ENCODE measurements around the gene LRRC4B.
"Not testable (repeated sequence)": the region's sequence is repeated elsewhere in the genome, so short reads cannot be mapped to it uniquely, and the experiment has no call there.

Gene LRRC4B

DNA sequence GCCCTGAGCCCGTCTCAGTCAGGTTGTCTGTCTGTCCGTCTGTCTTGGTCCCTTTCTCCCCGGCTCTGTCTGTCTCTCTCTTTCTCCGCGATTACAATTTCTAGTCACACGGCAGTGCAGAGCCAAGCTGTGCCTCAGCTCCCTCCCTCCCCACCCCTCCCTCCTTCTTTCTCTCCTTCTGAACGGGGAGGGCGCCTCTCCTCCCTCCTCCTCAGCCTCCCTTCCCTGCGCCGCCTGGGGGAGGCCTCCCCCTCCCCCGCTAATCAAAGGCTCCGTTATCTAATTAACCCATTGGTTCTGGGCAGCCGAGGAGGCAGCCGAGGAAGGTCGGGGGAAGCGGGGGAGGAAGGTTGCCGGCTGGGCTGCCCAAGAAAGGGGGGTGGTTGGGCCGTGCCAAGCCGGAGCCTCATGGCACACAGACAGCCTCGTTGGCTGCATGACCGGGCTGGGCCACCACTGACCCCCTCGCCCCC lies 16.5 kb downstream of the LRRC4B start:
- no peak for DNase-seq

DNA sequence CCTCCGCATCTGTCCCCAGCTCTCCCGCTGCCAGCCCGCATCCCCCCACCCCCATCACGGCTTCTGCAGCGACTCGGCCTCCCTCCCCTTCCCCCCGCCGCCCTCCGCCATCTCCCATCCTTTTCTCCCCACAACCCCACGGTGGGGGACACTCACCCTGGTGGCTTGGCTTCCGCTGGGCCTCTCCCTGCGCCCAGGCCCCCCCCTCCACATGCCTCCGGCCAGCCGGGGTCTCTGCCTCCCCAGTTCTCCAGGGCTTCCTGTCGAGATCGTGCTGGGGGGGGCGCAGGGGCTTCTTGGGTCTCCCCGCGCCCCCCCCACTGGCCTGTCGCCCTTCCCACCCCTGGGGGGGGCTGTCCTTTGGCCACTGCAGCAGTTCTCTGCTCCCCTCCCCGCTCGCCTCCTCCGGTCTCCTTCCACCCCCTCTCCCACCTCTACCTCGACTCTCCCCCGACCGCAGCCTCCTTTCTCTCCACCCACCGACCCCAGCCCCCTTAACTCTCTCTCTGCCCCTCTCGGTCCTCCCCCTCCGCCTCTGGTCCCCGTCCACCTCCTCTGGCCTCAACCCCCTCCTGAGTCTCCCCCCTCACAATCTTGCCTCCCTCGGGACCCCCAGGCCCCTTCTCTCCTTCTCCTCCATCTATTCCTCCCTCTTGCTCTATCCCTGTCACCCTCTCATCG lies 17.1 kb downstream of the LRRC4B start:
- no peak for DNase-seq

DNA sequence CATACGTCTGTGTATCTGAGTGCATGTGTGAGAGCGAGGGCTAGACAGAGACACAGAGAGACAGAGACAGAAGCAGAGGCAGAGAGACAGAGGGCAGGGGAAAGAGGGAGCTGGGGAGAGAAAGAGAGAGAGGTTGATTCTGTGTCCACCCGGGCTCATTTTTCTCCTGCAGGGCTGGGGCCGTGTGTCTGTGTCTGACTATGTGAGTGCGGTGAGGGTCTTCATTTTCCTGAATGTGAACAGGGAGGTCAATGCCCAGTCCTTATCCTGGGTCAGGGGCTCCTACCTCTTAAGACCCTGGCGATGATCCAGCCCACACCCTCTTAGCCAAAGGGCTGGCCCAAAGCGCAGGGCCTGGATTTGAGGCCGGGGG lies 17.7 kb downstream of the LRRC4B start:
- DNase-seq: no peak

DNA sequence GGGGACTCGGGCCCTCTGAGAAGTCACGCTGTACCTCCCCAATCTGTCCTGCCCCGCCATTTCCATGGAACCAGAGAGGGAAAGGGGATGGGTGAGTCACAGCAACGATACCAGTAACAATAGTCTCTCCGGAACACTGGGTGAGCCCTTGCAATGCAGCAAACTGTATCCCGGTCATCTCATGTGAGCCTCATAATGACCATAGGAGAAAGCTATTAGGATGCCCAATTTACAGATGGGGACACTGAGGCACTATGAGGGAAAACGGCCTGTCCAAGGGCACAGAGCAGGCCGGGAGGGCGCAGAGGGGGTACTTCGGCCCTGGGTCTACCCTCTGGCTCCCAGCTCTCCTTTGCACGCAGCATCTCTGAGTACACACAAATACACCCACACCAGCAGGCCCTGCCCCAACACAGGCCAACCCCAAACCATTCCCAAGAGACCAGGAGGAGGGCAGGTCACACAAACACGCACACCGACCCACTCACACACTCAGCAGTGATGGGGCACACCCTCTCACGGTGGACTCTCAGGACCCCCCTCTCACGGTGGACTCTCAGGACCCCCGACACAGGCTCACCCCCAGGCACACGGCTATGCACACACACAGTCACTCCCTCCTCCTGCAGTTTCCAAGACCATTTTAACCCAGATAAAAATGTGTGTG lies 18.2 kb downstream of the LRRC4B start:
- DNase-seq: no peak

DNA sequence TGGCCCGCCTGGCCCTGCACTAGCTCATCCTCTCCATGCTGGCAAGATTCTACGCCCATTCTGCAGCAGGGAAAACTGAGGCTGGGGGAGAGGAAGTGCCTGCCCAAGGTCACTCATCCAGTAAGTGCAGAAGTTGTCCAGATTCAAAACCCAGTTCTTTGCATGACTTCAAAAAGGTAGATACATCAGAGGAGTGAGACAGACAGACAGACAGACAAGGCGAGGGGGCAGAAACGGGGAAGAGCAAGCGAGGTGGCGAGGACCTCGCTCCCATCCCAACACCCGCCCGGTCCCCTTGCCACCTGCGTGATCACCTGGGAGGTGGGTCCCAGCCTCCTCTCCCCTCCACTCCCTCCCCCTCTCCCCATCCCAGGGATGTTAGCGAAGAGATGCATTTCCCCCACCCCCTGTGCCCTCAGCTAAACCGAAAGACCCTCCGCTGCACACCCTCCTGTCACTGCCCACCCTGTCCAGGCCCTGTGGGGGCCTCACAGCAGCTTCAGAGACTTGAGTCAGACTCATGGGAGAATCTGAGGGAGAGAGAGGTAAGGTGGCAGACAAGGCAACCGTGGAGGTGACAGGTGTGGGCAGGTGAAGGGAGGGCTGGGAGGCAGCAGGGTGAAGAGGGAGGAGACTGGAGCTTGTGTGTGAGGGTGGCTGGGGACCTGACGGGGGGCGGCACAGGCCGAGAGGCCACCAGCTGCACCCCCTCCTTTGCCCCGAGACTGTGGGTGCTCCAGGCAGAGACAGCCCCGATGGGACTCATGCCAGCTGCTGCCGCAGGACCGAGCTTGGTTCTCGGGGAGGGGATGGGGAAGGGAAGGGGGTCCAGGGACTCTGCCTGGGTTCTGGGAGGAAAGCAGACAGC lies 18.9 kb downstream of the LRRC4B start:
- DNase-seq: no peak

DNA sequence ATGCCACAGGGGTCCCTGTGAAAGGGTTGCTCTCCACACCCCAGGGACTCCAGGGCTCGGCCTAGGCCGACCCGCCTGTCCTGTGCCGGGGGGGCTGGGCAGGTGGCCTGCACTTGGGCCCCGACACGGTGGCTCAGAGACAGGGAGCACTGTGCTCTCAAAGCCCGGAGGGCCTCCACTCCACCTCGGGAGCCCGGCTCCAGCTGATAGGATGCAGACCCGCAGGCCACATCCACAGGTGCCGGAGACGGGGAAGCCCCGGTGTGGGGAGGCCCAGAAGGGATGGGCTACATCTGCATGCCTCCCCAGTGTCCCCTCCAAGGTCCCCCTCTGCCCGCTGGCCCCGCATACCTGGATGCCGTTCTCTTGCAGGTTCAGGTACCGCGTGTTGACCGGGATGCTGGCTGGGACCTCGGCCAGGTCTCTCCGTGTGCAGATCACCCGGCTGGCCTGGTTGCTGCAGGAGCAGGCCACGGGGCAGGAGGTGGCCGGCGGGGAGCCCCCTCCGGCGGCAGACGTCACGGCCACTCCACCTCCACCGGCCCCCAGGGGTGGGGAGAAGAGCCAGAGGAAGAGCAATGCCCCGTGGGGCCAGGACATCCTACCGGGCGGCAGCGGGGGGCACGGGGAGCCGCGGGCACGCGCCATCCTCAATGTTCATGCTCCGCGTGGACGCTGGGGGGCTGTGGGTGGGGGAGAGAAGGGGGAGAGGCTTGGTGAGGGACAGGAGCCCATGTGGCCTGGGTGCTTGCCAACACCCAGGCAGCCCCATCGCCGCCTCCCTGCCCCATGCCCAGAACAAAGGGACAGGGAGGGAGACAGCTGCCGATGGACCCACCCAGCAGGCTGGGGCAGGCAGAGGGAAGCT lies 19.8 kb downstream of the LRRC4B start:
- DNase-seq: no peak

DNA sequence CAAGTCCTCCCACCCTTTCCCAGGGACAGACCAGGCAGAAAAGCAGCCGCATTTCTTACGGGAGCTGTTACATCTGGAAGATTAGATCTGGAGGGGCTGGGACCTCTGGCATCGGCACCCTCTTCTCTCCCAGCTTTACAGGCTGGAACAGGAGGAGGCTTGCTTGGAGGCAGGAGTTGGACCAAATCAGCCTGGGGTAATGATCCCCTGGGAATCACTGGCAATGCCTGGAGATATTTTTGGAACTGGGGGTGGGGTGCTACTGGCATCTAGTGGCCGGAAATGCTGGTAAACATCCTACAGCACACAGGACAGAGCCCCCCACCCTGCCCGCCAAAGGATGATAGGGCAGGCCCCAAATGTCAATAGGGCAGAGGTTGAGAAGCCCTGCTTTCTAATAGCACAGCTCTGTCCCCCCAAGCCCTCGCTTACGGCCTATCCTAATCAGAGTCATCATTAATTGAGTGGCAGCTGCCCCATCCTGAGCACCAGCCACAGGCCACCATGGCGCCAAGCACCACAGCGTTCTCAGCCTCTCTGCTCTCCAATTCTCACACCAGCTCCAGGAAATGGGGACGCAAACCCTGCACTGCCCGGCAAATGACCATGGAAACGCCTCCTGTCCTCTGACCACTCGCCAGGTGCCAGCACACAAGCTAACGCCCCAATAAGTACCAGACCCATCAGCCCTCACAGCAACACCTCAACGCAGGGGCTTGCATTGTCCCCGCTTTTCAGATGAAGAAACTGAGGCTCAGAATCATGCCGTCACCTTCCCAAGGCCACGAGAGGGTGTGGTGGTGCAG lies 20.6 kb downstream of the LRRC4B start:
- DNase-seq: no peak

DNA sequence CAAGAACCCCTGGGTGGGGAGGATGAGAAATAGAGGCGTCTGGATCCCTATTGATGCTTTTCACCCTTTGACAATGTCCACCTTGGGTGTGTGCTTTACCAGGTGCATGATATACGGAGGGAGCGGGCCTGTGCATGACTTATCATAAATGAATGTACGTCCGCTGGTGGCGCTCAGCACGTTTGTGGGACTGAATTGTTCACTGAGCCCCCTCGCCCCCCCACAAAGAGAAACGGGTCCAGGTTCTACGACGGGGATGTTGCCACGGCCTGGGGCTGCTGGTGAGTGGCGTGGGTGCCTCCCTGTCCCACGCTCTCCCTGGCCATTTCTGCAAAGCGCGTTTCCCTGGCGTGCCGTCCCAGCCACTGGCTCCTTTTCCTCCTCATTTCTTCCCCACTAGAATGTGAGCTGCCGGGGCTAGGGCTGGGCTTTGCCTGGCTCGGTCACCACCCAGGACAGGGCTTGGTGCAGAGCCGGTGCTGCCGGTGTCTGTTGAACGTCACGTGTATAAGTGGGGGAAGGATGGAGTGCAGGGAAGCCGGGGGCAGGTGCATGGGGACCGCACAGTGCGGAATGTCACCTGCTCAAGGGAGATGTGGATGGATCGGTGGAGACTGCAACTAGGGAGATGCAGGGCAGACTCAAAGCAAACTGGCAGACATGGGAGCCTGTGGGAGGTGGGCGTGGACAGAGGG lies 21.6 kb downstream of the LRRC4B start:
- DNase-seq: no peak

DNA sequence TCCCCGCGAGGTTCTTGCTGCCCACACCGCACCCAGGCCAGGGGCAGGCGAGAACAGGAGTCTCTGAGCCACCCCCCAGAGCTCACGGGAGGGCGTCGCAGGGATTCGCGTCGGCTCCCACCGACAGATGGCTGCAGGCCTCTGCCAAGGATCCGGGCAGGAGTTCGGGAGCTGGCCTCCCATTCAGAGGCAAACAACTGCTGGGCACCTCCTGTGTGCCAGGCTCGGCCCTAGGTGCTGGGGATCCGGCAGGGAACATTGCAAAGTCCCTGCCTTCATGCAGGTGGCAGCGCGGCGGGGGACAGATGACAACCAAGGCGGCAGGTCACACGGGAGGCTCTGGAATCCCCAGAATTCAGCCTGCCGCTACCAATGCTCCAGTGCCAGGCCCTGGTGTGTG lies 25.3 kb downstream of the LRRC4B start:
- DNase-seq: no peak

DNA sequence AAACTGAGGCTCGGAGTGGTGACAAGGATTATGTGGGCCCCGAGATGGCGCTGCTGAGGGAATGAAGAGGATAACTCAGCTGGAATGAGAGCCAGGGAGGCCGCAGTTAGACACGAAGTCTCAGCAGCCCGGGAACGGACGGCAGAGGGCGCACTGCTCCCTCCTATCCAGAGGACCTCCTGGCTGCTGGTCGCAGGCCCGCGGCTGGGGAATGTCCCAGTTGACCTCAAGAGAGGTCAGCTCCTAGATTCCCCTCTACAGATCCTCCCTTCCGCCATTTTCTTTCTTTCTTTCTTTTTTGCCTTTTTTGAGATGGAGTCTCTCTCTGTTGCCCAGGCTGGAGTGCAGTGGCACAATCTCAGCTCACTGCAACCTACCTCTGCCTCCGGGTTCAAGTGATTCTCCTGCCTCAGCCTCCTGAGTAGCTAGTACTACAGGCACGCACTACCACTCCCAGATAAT lies 30.4 kb downstream of the LRRC4B start:
- DNase-seq: peak; percentile 69

DNA sequence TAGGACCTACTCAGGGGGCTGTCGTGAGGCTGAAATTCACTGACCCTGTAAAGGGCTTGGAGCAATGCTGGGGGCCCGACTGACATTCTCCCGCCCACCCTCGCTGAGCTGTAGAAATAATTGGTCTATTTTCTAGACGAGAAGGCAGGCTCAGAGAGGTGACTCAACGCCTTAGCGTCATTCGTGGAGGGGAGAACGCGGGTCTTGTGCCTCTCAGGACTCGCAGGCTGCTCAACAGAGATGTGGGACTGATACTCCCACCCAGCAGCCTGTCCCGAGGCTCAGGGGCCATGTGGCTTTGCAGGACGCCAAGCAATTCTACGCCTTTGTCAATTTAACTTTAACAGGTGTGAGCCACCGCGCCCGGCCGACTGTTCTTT lies 30.9 kb downstream of the LRRC4B start:
- no peak for DNase-seq

DNA sequence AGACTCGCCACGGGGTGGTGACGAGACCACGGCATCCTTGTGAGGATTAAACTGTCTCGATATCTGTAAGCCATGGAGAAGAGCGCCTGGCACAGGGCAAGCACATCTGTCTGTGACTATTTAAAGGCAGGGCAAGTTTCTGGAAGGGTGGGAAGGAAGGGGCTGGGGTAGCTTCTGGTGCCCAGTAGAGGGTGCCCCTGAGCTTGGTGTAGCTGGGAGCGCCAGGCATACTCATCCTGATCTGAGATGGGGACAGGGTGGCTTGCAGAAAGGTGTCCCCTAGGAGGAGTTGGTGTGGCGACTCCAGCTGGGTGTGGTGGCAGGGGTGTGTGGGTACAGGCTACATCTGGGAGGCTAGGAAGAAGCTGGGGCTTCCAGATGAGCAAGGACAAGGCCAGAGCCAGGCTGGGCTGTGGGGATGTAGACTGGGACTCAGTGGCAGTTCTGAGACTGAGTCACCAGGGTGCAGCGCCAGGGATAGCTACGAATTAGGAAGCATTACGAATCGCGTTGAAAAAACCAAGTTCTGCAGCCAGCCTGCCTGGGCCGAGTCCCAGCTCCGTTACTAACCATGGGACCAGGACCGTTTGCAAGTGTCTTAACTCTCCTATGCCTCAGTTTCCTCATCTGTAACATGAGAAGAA lies 31.5 kb downstream of the LRRC4B start:
- DNase-seq: no peak

DNA sequence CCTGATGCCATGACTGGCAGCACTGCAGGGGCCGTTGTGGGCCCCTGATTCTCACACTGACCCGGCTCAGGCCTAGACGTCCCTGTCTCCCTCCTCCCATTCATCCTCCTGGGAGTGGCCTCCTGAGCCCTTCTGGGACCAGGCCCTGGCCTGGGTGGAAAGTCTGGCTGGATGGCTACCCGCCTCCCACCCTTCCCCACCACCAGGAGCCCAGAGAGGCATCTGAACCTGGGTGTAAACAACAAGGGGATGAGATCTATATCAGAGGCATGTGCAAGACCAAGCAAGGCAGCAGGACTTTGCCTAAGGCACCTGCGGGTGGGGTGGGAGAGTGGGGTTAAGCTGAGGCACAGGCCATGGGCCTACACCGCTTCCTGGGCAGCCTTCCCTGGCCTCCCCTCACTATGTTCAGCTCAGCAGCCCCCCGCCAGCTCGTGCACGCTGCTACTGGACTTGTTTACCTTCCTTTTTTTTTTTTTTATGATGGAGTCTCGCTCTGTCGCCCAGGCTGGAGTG lies 32.5 kb downstream of the LRRC4B start:
- no peak for DNase-seq

DNA sequence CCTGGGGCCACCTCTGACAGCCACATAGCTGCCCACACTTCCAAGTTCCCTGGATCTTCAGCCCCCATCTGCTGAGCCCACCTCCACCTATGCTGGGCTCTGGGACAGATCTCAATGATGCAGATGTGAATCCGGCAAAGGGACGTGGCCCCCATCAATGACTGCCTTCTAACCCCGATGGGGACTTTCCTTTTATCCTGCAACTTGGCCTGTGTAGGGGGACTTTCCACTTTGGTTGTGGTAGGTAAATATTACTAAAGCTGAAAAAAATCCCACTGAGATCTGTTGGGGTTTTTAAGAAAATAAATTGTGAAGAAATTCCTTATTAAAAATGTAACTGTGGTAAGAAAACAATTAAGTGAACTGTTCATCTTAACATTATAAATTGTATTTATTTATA lies 33.8 kb downstream of the LRRC4B start:
- DNase-seq: no peak

DNA sequence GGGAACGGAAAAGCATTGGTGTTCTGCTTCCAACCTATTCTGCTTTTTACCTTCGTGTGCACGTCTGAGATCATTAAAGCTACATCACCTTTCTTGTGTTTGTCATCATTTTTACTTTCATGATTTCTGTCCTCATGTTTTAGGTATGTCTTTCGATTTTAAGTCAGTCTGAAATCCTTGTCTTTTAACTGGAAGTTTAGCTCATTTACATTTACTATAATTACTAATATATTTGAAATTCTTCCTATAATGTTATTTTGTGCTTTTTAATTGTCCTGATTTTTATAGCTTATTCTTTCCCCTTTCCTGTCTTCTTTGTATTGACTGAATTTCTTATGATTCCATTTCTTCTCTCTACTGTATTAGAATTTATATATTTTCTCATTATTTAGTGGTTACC lies 35.3 kb downstream of the LRRC4B start:
- no peak for DNase-seq

DNA sequence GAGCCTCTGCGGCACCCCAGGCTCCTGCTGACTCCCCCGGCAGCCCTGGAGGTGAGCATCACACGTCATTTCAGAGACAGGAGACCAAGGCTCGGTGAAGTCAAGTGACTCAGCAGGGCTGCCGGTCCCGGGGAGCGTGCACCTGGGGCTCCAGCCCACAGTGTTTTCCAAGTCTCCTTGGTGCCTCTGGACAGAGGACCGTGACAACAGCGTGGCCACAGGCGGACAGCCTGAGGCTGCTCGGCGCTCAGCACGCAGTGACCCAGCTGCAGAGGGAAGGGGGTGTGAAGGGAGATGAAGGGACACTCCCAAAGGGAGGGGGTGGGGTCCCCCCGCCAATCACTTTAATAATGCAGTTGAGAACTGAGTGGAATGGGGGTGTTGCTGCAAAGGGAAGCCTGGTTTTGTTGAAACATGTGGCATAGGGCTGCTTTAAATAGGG lies 37.0 kb downstream of the LRRC4B start:
- DNase-seq: no peak

DNA sequence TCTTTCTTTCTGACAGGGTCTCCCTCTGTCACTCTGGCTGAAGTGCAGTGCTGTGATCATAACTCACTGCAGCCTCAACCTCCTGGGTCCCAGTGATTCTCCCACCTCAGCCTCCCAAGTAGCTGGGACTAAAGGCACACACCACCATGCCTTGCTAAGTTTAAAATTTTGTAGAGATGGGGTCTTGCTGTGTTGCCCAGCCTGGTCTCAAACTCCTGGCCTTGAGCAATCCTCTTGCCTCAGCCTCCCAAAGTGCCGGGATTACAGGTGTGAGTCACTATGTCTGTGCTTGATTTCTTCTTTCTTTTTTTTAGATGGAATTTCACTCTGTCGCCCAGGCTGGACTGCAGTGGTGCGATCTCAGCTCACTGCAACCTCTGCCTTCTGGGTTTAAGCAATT lies 40.2 kb downstream of the LRRC4B start:
- not testable (repeated sequence) for DNase-seq

DNA sequence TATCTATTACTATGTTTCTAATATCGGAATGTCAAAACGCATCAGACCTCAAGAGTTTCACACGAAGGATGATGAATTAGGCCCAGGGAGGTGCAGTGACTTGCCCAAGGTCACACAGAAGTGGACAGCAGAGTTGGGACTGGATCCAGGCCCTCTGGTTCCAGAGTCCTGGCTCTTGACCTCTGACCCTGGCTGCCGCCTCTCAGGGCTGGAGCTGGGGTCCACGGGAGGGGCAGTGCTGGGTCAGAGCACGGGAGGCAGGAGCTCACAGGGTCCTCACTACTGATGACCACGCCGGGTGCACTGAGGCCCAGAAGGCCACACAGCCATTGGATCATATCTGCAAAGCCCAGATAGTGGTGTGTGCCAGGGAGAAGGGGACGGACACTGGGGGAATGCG lies 45.4 kb downstream of the LRRC4B start:
- no peak for DNase-seq

DNA sequence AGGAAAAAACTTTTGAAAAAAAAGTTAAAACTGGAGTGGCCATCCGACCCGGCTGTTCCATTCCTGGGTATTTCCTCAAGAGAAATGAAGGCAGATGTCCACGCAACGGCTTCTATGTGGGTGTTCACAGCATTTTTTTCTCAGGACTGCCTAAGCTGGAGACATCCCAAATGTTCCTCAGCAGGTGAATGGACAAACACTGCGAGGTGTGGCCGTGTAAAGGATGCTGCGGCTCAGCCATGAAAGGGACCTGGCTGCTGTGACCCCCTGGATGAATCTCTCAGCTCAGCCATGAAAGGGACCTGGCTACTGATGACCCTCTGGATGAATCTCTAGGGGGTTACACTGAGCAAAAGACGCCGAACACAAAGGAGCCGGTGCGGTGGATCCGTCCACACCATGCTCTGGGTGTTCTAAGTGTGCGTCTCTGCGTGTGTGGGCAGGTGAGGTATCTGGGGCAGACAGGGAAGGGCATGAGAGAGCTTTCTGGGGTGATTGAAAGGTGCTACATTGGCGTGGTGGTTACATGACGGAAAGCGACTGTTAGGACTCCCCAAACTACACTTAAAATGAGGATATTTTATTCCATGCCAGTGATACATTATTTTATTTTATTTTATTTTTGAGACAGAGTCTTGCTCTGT lies 47.3 kb downstream of the LRRC4B start:
- no peak for DNase-seq

DNA sequence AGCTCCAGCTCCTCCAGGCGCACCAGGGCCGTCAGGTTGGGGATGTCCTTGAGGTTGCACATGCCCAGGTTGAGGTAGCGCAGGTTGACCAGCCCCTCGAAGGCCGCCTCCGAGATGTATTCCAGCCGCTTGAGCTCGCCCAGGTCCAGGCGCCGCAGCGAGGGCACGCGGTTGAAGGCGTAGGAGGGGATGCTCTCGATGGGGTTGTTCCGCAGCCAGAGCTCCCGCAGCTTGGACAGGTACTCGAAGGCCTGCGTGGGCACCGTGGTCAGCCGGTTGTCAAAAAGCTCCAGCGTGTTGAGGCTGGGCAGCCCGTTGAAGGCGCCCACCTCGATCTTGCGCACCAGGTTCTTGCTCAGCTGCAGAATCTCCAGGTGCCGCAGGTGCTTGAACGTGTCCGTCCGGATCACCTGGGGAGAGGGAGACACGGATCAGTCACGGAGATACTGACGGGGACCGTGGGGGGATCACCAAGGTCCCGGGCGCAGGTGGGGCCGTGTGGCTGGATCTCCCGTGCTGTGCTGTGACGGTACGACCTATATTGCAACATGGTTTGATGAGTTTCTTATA lies 49.1 kb downstream of the LRRC4B start:
- no peak for DNase-seq
